Esophagus muscularis mucosa (tissue), 4 donors: ENCODE measurements around the gene OGDH. TPM values are rescaled to one million over a fixed set of nuclear protein-coding genes. Genes with fewer than 3 reads are reported as not detected.
"Not testable (repeated sequence)": the region's sequence is repeated elsewhere in the genome, so short reads cannot be mapped to it uniquely, and the experiment has no call there.

ENCODE experiments used
- DNase-seq: peaks from one replicate; pipeline ENCODE4 v3.0.0-alpha.2; 2017; ENCODE audit errors: extremely low spot score
- H3K27ac ChIP-seq, 4 donors: fragments of 200-600 bp; sonication (generic); replicated peaks in 1 of 4; 1 replicate in 3 of 4; 2 replicates in 1 of 4; pipeline ENCODE4 v1.5.1; 2016 to 2019; ENCODE audit warnings: mild to moderate bottlenecking in 1 of 4
- H3K27me3 ChIP-seq, 4 donors: fragments of 200-600 bp; sonication (generic); one replicate each; pipeline versions ENCODE4 v1.5.1 to v1.6.0; 2016 to 2019
- H3K36me3 ChIP-seq, 4 donors: fragments of 200-600 bp; sonication (generic); one replicate each; pipeline ENCODE4 v1.5.1; 2016 to 2019
- H3K4me1 ChIP-seq, 4 donors: fragments of 200-600 bp; sonication (generic); one replicate each; pipeline ENCODE4 v1.5.1; 2016 to 2019
- H3K4me3 ChIP-seq, 4 donors: fragments of 200-600 bp; sonication (generic); 1 replicate in 2 of 4; 2 replicates in 2 of 4; pipeline ENCODE4 v1.5.1; 2016 to 2019; ENCODE audit warnings: mild to moderate bottlenecking in 4 of 4, moderate library complexity in 1 of 4
- H3K9me3 ChIP-seq, 4 donors: fragments of 200-600 bp; sonication (generic); 1 replicate in 3 of 4; 2 replicates in 1 of 4; pipeline ENCODE4 v1.5.1; 2016 to 2019
- CTCF ChIP-seq, 3 experiments: fragments of 200-600 bp in 2 of 3; fragments of 450-650 bp in 1 of 3; sonication (generic) in 2 of 3; IDR thresholded peaks; one replicate each; pipeline ENCODE4 v1.5.1; 2017 to 2019; ENCODE audit warnings: antibody characterized with exemption in 3 of 3, mild to moderate bottlenecking in 2 of 3, moderate library complexity in 1 of 3
- EP300 ChIP-seq: sonication (generic); formaldehyde crosslinking; IDR thresholded peaks from one replicate; pipeline ENCODE4 v1.6.1; 2017; ENCODE audit warnings: antibody characterized with exemption
- POLR2A ChIP-seq: fragments of 450-650 bp; IDR thresholded peaks from one replicate; pipeline ENCODE4 v1.6.1; 2017; ENCODE audit warnings: antibody characterized with exemption, moderate library complexity, mild to moderate bottlenecking, low read depth
- POLR2AphosphoS5 ChIP-seq, 2 donors: sonication (generic); formaldehyde crosslinking; IDR thresholded peaks; one replicate each; pipeline ENCODE4 v1.6.1; 2017; ENCODE audit warnings: antibody characterized with exemption in 2 of 2
- WGBS: methylation state at CpG from one replicate; pipeline ENCODE4 v1.1.5; 2018; 5-methylcytosine and 5-hydroxymethylcytosine counted together
- intact Hi-C: fragments of 100-400 bp; cut with DNase I; formaldehyde crosslinking; loops from one replicate; pipeline ENCODE4 v1.15.1; 2023
- total RNA-seq, 4 donors: library from RNA; depleted of rRNA; stranded (reverse); fragments of >200 nt; gene quantifications; one replicate each; pipeline versions ENCODE4 v1.1.0 to v1.2.1, GENCODE V29; 2016

The OGDH gene
- total RNA-seq, 4 donors from 2014 or later: 135 to 184 (median 145) TPM

DNA sequence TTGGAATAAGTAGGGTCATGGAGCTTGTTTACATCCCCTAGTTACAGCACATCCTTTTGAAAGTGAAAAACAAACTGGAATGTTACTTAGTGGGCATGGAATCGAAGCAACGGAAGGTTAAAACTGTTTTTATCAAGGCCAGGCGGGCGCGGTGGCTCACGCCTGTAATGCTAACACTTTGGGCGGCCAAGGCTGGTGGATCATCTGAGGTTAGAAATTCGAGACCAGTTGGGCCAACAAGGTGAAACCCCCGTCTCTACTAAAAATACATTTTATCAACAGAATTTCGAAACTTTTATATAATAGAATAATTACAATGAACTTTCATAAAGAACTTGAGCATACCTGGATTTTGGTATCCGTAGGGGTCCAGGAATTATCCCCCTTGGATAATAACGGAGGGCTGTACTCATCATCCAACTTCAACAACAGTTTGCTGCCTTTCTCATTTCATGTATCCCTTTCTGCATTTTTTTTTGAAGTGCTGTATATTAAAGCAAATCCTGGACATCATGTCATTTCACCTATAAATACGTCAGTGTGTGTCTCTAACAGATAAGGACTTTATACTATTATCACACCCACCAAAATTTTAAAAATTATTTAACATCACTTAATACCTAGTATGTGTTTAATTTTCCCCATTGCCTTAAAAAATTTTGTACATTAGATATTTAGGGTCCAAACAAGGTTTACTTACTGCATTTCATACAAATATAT is 23.1 kb upstream of the OGDH start:
- H3K36me3 ChIP-seq: peaks cover 12 to 28% (median 23%) of the 10 kb centered on the region in 4 donors
- H3K27ac ChIP-seq: peak overlapping the region; percentile 94 to 98 (median 96)
- TF ChIP-seq POLR2A (no peak), CTCF (IDR thresholded peaks at IDR 0.05) (no peak), EP300 (no peak), POLR2AphosphoS5 (IDR thresholded peaks at IDR 0.05) (no peak)
- no peaks in the 10 kb centered on the region for H3K9me3 ChIP-seq
- no peaks in the 10 kb centered on the region for H3K27me3 ChIP-seq
- intact Hi-C loops: loop anchor here (10.0 kb wide), 1 partner anchor 401 kb away; no protein-coding TSS in a partner anchor
- WGBS: 90% methylated on average over 13 of the region's 13 CpGs
- H3K4me1 ChIP-seq: peaks cover 16 to 37% (median 29%) of the 10 kb centered on the region in 4 donors
- DNase-seq: no peak
- H3K4me3 ChIP-seq: peak overlapping the region; percentile 82 to 97 (median 84)

GRCh38 chr7:44587843-44588711 is 18.4 kb upstream of the OGDH start:
- no peak for TF ChIP-seq EP300
- no peak for TF ChIP-seq POLR2A
- TF ChIP-seq CTCF (IDR thresholded peaks at IDR 0.05): peak; percentile 53 to 60 (median 55)
- no peak for TF ChIP-seq POLR2AphosphoS5 (IDR thresholded peaks at IDR 0.05)
- peaks cover 0 to 9% (median 4%) of the 10 kb centered on the region in 4 donors for H3K4me1 ChIP-seq
- no peaks in the 10 kb centered on the region for H3K27me3 ChIP-seq
- no peak overlapping the region for H3K27ac ChIP-seq
- 24% methylated on average over 6 of the region's 6 CpGs for WGBS
- H3K4me3 ChIP-seq: no peak overlapping the region
- no peaks in the 10 kb centered on the region for H3K36me3 ChIP-seq
- intact Hi-C loops: loop anchor here (2.0 to 10.0 kb wide), 5 partner anchors 49 to 397 kb away; partner anchors contain the start of gene ZMIZ2
- H3K9me3 ChIP-seq: no peaks in the 10 kb centered on the region
- DNase-seq: no peak

DNA sequence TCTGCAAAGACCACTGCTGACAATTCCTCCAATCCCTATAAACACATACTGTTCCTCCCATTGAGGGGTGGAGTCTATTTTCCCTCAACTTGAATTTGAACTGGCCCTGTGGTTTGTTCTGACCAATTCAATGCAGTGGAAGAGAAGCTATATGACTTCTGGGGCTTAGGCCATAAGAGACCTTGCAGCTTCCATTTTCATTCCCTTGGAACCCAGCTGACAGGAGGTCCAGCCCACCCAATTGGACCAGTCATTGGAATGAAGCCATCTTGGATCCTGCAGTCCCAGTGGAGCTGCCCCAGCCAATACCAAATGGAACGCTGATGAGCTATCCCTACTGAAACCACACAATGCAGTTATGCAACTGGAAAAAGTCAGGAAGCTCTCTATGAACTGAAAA is 15.5 kb upstream of the OGDH start:
- Histone ChIP-seq H3K36me3 (no peaks in the 10 kb centered on the region), H3K4me3 (no peak overlapping the region), H3K4me1 (peaks cover 0 to 7% (median 2%) of the 10 kb centered on the region in 4 donors), H3K27me3 (no peaks in the 10 kb centered on the region), H3K27ac (no peak overlapping the region), H3K9me3 (no peaks in the 10 kb centered on the region)
- 89% methylated on average over 1 of the region's 1 CpG for WGBS
- intact Hi-C loops: no loop called here
- TF ChIP-seq POLR2A (no peak), POLR2AphosphoS5 (IDR thresholded peaks at IDR 0.05) (no peak), EP300 (no peak), CTCF (IDR thresholded peaks at IDR 0.05) (no peak)
- DNase-seq: no peak

- WGBS: 66% methylated on average over 5 of the region's 5 CpGs
Observed at GRCh38 chr7:44595934-44596635, 10.3 kb upstream of the OGDH start.

GRCh38 chr7:44597181-44597580 is 9.2 kb upstream of the OGDH start:
- intact Hi-C loops, H3K4me1 ChIP-seq, DNase-seq, H3K4me3 ChIP-seq, H3K27ac ChIP-seq, H3K9me3 ChIP-seq, H3K27me3 ChIP-seq, H3K36me3 ChIP-seq: not testable (repeated sequence)
- 90% methylated on average over 8 of the region's 8 CpGs for WGBS

More at GRCh38 chr7:44595934-44596635, 10.3 kb upstream of the OGDH start:
- Histone ChIP-seq H3K36me3 (no peaks in the 10 kb centered on the region), H3K9me3 (no peaks in the 10 kb centered on the region), H3K27ac (no peak overlapping the region), H3K4me1 (peaks cover 0 to 4% (median 0%) of the 10 kb centered on the region in 4 donors), H3K4me3 (no peak overlapping the region), H3K27me3 (no peaks in the 10 kb centered on the region)
- no peak for TF ChIP-seq POLR2AphosphoS5 (IDR thresholded peaks at IDR 0.05)
- no peak for TF ChIP-seq POLR2A
- intact Hi-C loops: no loop called here
- no peak for DNase-seq
